Measurements from ENCODE around the gene OR2A25.

Gene OR2A25
- total RNA-seq, result 0 reads per million in 9 experiments

GRCh38 chr7:144069511-144069910, at the start of gene OR2A25:
TSS of gene OR2A25 (plus strand) at chr7:144069811. CDS start at chr7:144074220, 4,409 bp downstream.
- no peaks in the 10 kb centered on the region for H3K36me3 Mint-ChIP-seq (ENCODE audit: insufficient read depth)
- no peaks in the 10 kb centered on the region for H3K9me3 Mint-ChIP-seq
- no peaks in the 10 kb centered on the region for H3K4me1 Mint-ChIP-seq (ENCODE audit: low read depth in 2 of 2)
- DNase-seq (no peak), ATAC-seq (replicated peaks) (no peak)
- H3K27me3 Mint-ChIP-seq, result peaks cover 13 to 21% of the 10 kb centered on the region in 2 donors
- H3K27ac Mint-ChIP-seq, result no peak within 1 kb of the TSS
- no peak within 1 kb of the TSS for H3K4me3 Mint-ChIP-seq

GRCh38 chr7:144020340-144020739, 49.3 kb upstream of the OR2A25 start:
- Mint-ChIP-seq H3K9me3 (peaks cover 1 to 7% of the 10 kb centered on the region in 2 donors), H3K36me3 (ENCODE audit: insufficient read depth) (no peaks in the 10 kb centered on the region), H3K27me3 (peaks cover 7 to 16% of the 10 kb centered on the region in 2 donors), H3K4me3 (no peak overlapping the region), H3K4me1 (ENCODE audit: low read depth in 2 of 2) (no peaks in the 10 kb centered on the region), H3K27ac (no peak overlapping the region)
- DNase-seq (no peak), ATAC-seq (replicated peaks) (no peak)

DNA sequence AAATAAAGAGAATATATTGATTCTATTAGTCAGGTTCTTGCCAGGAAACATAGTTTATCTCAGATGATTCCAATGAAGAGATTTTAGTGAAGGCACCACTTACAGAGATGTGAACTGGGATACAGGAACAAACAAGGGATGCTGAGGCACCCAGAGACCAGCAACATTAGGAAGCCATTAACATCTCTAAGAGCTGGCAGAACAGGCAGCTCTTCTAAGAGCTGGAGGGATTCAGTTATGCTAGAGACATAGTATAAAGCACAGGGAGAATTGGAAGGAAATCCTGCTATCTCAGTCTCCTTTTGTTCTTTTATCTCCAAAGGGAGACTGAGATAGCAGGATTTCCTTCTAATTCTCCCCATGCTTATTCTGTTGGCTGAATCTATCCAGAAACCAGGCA, 47.4 kb upstream of the OR2A25 start:
- H3K4me1 Mint-ChIP-seq (ENCODE audit: low read depth in 2 of 2), result no peaks in the 10 kb centered on the region
- peaks cover 7 to 13% of the 10 kb centered on the region in 2 donors for H3K27me3 Mint-ChIP-seq
- H3K4me3 Mint-ChIP-seq, result no peak overlapping the region
- ATAC-seq (replicated peaks), result no peak
- no peaks in the 10 kb centered on the region for H3K36me3 Mint-ChIP-seq (ENCODE audit: insufficient read depth)
- no peak overlapping the region for H3K27ac Mint-ChIP-seq
- H3K9me3 Mint-ChIP-seq, result peaks cover 1 to 7% of the 10 kb centered on the region in 2 donors
- no peak for DNase-seq

DNA sequence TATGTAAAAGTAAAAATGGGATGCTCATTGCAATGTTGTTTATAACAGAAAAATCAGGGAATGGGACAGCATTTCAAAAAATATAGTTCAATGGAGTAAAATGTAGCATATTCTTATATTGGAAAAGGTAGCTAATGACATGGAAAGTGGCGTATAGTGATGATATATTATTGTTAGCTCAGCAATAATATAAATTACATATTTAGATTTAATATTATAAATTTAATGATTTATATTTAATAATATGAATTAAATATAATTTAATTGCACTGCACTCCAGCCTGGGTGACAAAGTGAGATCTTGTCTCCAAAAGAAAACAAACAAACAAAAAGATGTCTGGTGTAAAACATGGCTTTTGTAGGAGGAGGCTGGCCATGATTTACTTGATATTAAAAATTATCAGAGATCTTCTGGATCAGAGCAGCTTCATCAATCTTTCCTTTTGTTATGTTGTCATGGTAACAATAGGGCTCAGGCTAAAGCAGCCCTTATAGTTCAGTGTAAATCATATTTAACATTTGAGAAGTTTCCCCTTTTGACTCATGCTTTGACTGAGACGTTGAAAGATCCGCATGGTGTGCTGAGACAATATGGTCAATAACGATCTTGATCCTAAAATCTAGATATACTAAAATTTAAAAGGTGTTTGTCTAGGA, 46.3 kb upstream of the OR2A25 start:
- H3K27me3 Mint-ChIP-seq, result peaks cover 7 to 13% of the 10 kb centered on the region in 2 donors
- no peak for ATAC-seq (replicated peaks)
- no peaks in the 10 kb centered on the region for H3K36me3 Mint-ChIP-seq (ENCODE audit: insufficient read depth)
- no peak overlapping the region for H3K4me3 Mint-ChIP-seq
- no peak for DNase-seq
- H3K27ac Mint-ChIP-seq, result no peak overlapping the region
- no peaks in the 10 kb centered on the region for H3K4me1 Mint-ChIP-seq (ENCODE audit: low read depth in 2 of 2)
- H3K9me3 Mint-ChIP-seq, result peaks cover 1 to 6% of the 10 kb centered on the region in 2 donors

DNA sequence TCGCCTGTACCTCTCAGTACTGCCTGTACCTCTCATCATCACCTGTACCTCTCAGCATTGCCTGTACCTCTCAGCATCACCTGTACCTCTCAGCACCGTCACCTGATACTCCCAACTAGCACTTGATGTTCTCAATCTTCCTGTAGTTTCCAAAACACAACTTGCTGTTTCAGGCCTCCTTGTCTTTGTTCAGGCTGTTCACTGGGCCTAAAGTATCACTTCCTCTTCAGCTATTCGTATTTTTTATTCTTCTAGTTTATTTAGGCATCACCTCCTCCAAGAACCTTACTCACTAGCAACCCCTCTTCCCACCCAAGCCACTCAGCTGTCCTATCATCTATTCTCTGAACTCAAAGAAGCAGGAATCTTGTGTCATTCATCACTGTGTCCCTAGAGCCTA, 45.4 kb upstream of the OR2A25 start:
- Mint-ChIP-seq H3K36me3 (ENCODE audit: insufficient read depth) (no peaks in the 10 kb centered on the region), H3K9me3 (no peaks in the 10 kb centered on the region), H3K27ac (no peak overlapping the region), H3K4me1 (ENCODE audit: low read depth in 2 of 2) (no peaks in the 10 kb centered on the region), H3K4me3 (no peak overlapping the region), H3K27me3 (peaks cover 5 to 7% of the 10 kb centered on the region in 2 donors)
- no peak for ATAC-seq (replicated peaks)
- no peak for DNase-seq

GRCh38 chr7:144026203-144026883, 43.3 kb upstream of the OR2A25 start:
- H3K9me3 Mint-ChIP-seq, result no peaks in the 10 kb centered on the region
- H3K27me3 Mint-ChIP-seq, result peaks cover 6 to 16% of the 10 kb centered on the region in 2 donors
- H3K4me3 Mint-ChIP-seq, result no peak overlapping the region
- H3K4me1 Mint-ChIP-seq (ENCODE audit: low read depth in 2 of 2), result no peaks in the 10 kb centered on the region
- H3K36me3 Mint-ChIP-seq (ENCODE audit: insufficient read depth), result no peaks in the 10 kb centered on the region
- ATAC-seq (replicated peaks) (no peak), DNase-seq (no peak)
- H3K27ac Mint-ChIP-seq, result no peak overlapping the region

- ATAC-seq (replicated peaks) (no peak), DNase-seq (no peak)
- Mint-ChIP-seq H3K4me1 (ENCODE audit: low read depth in 2 of 2) (no peaks in the 10 kb centered on the region), H3K27ac (no peak overlapping the region), H3K36me3 (ENCODE audit: insufficient read depth) (no peaks in the 10 kb centered on the region), H3K27me3 (peaks cover 12 to 21% of the 10 kb centered on the region in 2 donors), H3K4me3 (no peak overlapping the region), H3K9me3 (no peaks in the 10 kb centered on the region)
Measured at GRCh38 chr7:144027070-144027469, 42.5 kb upstream of the OR2A25 start.

- no peak overlapping the region for H3K4me3 Mint-ChIP-seq
- H3K36me3 Mint-ChIP-seq (ENCODE audit: insufficient read depth), result no peaks in the 10 kb centered on the region
- ATAC-seq (replicated peaks) (no peak), DNase-seq (no peak)
- no peaks in the 10 kb centered on the region for H3K4me1 Mint-ChIP-seq (ENCODE audit: low read depth in 2 of 2)
- no peak overlapping the region for H3K27ac Mint-ChIP-seq
- H3K27me3 Mint-ChIP-seq, result peaks cover 12 to 23% of the 10 kb centered on the region in 2 donors
- H3K9me3 Mint-ChIP-seq, result no peaks in the 10 kb centered on the region
Measured at GRCh38 chr7:144027974-144028373, 41.6 kb upstream of the OR2A25 start.

GRCh38 chr7:144028547-144028946, 41.1 kb upstream of the OR2A25 start:
- no peaks in the 10 kb centered on the region for H3K36me3 Mint-ChIP-seq (ENCODE audit: insufficient read depth)
- no peak overlapping the region for H3K4me3 Mint-ChIP-seq
- ATAC-seq (replicated peaks), result no peak
- H3K27me3 Mint-ChIP-seq, result peaks cover 13 to 26% of the 10 kb centered on the region in 2 donors
- DNase-seq, result no peak
- no peak overlapping the region for H3K27ac Mint-ChIP-seq
- no peaks in the 10 kb centered on the region for H3K9me3 Mint-ChIP-seq
- H3K4me1 Mint-ChIP-seq (ENCODE audit: low read depth in 2 of 2), result no peaks in the 10 kb centered on the region

GRCh38 chr7:144032516-144032915, 37.1 kb upstream of the OR2A25 start:
- no peaks in the 10 kb centered on the region for H3K9me3 Mint-ChIP-seq
- H3K27ac Mint-ChIP-seq, result no peak overlapping the region
- H3K4me3 Mint-ChIP-seq, result no peak overlapping the region
- DNase-seq (no peak), ATAC-seq (replicated peaks) (no peak)
- H3K27me3 Mint-ChIP-seq, result peaks cover 34 to 43% of the 10 kb centered on the region in 2 donors
- no peaks in the 10 kb centered on the region for H3K4me1 Mint-ChIP-seq (ENCODE audit: low read depth in 2 of 2)
- no peaks in the 10 kb centered on the region for H3K36me3 Mint-ChIP-seq (ENCODE audit: insufficient read depth)

GRCh38 chr7:144032985-144033709, 36.5 kb upstream of the OR2A25 start:
- no peaks in the 10 kb centered on the region for H3K36me3 Mint-ChIP-seq (ENCODE audit: insufficient read depth)
- no peaks in the 10 kb centered on the region for H3K9me3 Mint-ChIP-seq

GRCh38 chr7:144035385-144035784, 34.2 kb upstream of the OR2A25 start:
- Mint-ChIP-seq H3K4me1 (ENCODE audit: low read depth in 2 of 2) (no peaks in the 10 kb centered on the region), H3K4me3 (no peak overlapping the region), H3K9me3 (no peaks in the 10 kb centered on the region), H3K36me3 (ENCODE audit: insufficient read depth) (no peaks in the 10 kb centered on the region), H3K27me3 (peaks cover 34 to 43% of the 10 kb centered on the region in 2 donors), H3K27ac (no peak overlapping the region)
- DNase-seq (no peak), ATAC-seq (replicated peaks) (no peak)

More at GRCh38 chr7:144032985-144033709, 36.5 kb upstream of the OR2A25 start:
- ATAC-seq (replicated peaks) (no peak), DNase-seq (no peak)
- no peak overlapping the region for H3K27ac Mint-ChIP-seq
- peaks cover 34 to 43% of the 10 kb centered on the region in 2 donors for H3K27me3 Mint-ChIP-seq
- H3K4me3 Mint-ChIP-seq, result no peak overlapping the region
- H3K4me1 Mint-ChIP-seq (ENCODE audit: low read depth in 2 of 2), result no peaks in the 10 kb centered on the region

- DNase-seq, result no peak
- H3K36me3 Mint-ChIP-seq (ENCODE audit: insufficient read depth), result no peaks in the 10 kb centered on the region
- no peak for ATAC-seq (replicated peaks)
- no peak overlapping the region for H3K4me3 Mint-ChIP-seq
- no peak overlapping the region for H3K27ac Mint-ChIP-seq
- H3K4me1 Mint-ChIP-seq (ENCODE audit: low read depth in 2 of 2), result no peaks in the 10 kb centered on the region
- peaks cover 25 to 38% of the 10 kb centered on the region in 2 donors for H3K27me3 Mint-ChIP-seq
- H3K9me3 Mint-ChIP-seq, result no peaks in the 10 kb centered on the region
Measured at GRCh38 chr7:144036302-144036885, 33.2 kb upstream of the OR2A25 start.

Measured in effector memory CD8-positive, alpha-beta T cell (primary cell).